HL-60/S4 treated with phorbol 12-myristate 13-acetate at 8.2 ng/mL for 4 days and 3 days (cell line): ENCODE data around the gene ZCCHC12.

Experiments used
- in situ Hi-C: fragments of 300-500 bp; cut with MboI; formaldehyde crosslinking; loops from 2 replicates; pipeline ENCODE4 v1.15.0; 2022; ENCODE audit warnings: low sequenced_read_pairs

The ZCCHC12 gene

DNA sequence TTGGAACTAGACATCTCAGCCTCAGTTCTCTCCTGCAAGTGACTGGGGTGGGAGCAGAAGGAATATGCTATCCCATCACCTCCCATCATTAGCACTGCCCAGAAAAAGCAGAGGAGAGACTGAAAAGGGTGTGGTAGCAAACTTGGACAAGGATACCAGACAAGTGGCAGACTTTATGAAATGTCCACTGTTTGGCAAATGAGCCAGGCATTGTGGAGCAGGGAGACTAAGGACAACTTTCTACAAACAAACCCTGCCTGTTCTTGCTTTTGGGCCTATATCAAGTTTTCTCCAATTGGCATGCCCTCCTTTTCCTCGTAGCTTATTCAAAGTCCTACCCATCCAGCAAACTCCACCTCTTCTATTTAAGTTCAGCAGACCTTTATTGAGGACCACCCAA is 41.6 kb downstream of the ZCCHC12 start:
- in situ Hi-C loops = no loop called here

DNA sequence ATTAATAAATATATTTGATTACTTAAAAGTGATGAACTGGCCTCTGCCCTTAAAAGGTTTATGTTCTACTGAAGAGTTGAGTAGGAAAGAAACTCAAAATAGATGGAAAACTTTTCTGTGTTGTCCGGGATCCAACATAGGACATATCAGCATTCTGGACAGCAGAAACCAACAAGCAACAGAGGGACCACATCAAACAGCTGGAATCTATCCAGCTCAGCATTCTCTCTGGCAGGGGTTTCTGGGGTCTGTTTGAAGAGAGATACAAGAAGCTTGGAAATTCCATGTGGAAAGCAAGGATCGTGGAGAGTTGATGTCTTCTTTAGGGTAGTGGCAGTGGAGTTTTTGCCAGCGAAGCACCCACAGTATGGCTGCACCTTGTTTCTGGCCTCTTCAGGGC is 43.6 kb downstream of the ZCCHC12 start:
- in situ Hi-C loops = no loop called here

DNA sequence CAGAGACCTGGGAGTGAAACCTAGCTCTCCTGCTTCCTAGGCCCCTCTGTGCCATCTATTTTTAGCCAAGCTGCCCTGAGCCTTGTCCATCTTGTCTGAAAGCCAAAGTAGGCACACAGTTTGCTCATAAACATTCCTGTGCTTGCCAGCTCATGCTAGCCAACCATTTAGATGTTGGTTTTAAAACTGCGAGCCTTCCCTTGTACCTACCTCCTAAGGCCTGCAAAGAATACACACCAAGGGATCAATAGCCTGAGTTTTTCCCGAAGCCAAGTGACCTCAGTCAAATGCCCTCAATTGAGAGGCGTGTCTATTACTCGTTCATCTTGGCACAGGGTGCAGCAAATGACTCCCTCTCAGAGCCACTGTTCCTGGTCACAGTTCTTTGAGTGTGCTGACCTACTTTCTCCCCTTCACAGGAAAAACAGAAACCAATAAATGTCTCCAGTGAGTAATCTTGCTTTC is 48.5 kb downstream of the ZCCHC12 start:
- in situ Hi-C loops = no loop called here
